GM21717 (cell line): ENCODE data around the gene XCR1.
"Not testable (repeated sequence)": the region's sequence is repeated elsewhere in the genome, so short reads cannot be mapped to it uniquely, and the experiment has no call there.

Source experiments
- ATAC-seq: cut with Tn5 transposase; IDR thresholded peaks from one replicate; pipeline ENCODE4 v1.9.1; 2021; ENCODE audit warnings: mild to moderate bottlenecking, moderate library complexity; ENCODE audit not compliant: unreplicated experiment

Gene XCR1, protein sequence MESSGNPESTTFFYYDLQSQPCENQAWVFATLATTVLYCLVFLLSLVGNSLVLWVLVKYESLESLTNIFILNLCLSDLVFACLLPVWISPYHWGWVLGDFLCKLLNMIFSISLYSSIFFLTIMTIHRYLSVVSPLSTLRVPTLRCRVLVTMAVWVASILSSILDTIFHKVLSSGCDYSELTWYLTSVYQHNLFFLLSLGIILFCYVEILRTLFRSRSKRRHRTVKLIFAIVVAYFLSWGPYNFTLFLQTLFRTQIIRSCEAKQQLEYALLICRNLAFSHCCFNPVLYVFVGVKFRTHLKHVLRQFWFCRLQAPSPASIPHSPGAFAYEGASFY

DNA sequence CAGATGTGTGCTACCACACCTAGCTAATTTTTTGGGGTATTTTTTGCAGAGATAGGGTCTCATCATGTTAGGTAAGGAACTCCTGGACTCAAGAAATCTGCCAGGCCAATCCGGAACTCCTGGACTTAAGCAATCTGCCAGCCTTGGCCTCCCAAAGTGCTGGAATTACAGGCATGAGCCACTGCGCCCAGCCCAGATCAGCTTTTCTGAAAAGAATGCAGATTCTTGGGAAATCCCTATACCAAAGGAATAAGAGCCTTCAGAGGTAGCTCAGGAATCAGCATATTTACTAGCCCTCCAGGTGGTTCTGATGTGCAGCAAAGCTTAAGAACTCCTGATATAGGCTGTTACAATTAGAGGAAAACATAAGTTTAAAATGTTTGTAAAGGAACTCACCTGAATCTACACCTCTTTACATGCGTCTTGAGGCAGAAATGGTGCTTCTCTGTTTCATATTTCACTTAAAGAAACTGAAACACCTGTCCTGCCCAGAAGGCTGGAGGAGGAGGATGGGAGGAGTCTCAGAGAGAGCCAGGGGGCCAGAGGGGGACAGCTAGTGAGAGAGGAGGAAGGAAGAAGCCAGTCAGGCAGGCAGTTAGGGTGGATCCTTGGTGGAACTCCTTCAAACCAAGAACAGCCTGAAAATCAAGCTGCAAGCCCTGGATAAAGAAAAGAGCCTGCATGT lies at the start of gene XCR1:
Gene XCR1, minus strand, starts transcription at position 463 of the 685 bp plus-strand sequence. CDS start 5,536 bp downstream, outside the sequence.
- no peak for ATAC-seq

DNA sequence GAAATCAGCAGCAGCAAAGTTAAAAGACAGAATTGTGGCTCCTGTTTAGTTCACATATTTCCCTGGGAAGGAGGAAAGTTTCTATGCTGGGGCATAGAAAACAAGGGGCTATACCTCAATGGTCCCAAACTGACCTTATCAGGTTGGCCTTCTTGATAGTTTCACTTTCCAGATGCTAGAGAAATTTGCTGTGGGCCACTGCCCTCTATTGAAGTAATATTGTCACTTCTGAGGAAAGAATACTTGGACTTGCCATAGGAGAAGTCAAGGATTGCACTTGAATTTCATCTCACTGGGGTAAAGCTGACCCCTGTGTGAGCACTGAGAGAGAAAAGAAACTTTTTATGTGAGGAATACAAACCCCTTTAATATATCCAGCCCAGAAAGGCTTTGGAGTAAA lies 49.3 kb upstream of the XCR1 start:
- no peak for ATAC-seq

DNA sequence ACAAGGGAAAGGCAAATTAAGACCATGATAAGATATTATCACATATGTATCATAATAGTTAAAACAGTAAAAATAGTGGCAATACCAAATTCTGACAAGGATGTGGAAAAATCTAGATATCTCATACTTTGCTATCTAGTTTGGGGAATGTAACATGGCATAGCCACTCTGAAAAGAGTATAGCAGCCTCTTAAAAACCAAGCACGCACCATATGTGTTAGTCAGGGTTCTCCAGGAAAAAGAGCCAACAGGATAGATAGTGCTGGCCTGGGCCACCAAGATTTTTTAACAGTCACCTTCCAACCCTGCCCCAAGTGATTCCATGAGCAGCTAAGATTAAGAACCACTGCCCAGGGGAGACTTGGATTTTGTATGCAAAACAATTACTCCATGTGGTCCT lies 48.5 kb upstream of the XCR1 start:
- no peak for ATAC-seq

DNA sequence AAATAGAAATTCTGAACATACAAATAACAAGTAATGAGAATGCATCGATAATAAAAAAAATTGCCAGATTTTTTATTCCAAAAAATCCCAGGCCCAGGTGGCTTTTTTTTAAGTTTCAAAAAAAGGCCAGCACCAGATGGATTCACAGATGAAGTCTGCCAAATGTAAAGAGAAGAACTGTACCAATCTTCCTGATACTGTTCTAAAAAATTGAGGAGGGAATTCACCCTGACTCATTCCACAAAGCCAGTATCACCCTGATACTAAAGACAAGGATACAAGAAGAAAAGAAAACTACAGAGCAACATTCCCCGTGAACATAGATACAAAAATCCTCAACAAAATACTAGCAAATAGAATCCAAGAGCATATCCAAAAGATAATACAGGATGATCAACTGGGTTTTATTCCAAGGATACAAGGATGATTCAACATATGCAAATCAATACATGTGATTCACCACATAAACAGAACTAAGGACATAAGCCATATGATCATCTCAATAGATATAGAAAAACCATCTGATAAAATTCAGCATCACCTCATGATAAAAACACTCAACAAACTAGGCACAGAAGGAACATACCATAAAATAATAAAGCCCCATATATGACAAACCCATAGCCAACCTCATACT lies 44.1 kb upstream of the XCR1 start:
- no peak for ATAC-seq

DNA sequence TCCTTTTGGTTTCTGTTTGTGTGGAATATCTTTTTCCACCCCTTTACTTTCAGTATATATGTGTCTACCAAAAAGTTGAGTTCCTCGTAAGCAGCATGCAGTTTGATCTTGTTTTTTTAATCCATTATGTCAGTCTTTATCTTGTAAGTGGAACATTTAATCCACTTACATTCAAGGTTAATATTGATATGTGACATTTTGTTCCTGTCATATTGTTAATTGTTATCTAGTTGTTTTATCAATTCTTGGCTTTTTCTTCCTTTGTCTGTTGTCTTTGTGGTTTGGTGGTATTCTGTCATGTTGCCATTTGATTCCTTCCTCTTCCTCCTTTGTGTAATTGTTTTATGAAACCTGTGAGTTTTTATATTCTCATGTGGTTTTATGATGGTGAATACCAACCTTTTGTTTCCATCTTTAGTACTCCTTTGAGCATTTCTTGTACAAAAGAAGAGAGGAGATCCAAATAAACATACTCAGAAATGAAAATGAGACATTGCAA lies 43.4 kb upstream of the XCR1 start:
- no peak for ATAC-seq

DNA sequence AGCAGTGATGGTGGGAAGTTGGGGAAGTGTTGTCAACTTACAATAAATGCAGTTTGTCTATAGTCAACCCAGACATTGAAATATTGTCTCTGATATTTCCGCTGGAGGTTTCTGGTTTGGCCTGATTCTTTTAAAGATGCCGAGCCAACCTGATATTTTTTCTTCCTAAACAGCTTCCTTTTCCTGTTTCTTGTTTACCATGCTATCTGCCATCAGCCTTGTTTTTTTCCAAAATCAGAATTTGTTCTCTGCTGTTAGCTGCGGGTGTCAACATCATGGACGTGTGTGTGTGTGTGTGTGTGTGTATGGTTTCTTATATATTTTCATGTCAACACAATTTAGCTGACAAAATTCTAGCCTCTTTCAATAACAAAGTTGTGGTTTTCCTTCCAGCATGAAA lies 41.2 kb upstream of the XCR1 start:
- ATAC-seq, result no peak

DNA sequence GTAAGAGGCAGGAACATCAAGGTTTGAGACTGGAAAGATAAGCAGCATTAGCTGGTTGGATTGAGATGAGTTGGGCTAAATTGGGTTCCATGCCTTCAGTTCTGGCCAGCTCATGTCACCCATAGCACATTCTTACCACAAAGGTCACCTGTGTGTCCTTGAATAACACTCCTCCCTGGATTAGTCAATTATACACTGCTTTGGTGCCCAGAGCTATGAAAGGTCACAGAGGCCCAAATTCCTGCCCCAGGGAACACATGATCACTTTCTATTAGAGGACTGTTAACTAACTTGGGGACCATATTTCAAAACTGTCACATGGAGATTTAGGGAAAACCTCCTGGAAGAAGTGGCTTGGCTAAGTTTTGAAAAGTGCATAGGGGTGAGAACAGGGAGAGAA lies 40.1 kb upstream of the XCR1 start:
- no peak for ATAC-seq

DNA sequence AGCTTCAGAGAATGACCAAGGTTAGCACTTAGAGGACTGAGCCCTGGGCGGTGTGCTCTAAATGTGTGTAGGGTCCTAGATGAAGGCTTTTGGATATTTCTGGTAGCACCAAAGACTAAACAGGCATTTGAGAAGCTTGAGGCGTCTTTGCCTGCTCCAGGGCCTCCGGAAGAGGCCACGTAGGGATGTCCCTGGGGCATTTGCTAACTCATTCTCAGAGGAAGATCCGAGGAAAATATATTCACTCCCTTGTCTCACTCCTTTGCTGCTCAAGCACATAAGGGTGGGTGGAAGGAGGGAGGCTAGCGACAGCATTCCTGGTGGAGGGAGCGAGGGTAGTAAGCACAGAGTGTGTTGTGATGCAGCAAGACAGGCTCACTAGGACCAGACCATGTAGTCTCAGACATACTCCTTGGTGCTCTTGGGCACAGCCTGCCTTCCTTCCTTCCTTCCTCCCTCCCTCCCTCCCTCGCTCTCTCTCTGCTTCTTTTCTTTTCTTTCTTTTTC lies 38.5 kb upstream of the XCR1 start:
- no peak for ATAC-seq

DNA sequence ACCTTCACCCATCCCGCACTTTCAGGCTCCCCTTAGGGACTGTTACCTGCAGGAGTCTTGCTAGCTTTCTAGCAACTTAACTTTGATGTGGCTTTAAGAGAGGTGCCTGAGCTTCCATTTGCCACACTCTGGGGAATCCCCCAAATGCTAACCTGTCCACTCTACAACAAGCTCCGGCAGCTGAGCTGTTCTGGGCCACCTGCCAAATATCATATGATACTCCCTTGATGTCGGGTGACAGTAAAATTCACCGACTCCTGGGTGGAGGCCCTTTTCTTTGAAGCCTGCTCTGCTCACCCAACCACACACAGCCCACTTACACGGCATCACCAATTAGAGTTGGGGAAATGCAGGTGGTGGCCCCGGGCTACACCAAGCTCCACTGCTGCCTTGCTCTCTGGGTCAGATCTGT lies 38.0 kb upstream of the XCR1 start:
- no peak for ATAC-seq

DNA sequence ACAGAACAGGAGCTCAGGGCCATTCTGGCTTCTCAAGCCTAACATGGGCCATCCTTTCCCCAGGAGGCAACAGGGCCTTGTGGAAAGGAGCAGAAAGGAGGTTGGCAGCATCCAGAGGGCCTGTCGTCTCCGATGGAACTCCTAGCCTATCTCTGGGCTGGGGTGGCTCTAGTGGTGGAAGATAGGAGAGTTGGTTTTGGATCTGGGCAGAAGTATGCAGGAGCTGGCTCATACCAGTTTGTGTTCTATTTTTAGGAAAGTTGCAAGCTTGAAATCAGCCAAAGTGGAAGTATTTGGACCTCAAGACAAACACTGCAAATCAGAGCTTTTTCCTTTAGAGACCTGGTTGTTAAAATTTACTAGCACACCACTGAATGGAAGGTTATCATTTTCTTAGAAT lies 35.4 kb upstream of the XCR1 start:
- no peak for ATAC-seq

DNA sequence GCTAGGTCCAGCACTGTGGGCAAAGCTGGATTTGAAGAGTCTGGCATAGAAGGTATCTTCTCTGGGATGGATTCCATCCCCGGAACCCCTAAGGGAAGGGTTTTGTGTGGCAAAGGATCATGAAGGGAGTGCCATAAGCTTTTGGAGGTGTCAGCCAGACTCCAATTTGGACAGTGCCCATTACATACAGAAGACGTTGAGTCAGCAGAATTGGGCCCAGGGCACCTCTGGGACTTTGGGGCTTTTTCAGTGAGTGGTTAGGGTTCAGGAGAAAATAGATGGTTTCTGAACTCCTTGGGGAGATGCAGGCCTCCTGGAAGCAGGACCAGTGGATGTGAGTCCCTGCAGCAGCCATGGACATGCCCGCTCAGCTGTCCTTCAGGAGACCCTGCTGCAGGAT lies 34.6 kb upstream of the XCR1 start:
- no peak for ATAC-seq

DNA sequence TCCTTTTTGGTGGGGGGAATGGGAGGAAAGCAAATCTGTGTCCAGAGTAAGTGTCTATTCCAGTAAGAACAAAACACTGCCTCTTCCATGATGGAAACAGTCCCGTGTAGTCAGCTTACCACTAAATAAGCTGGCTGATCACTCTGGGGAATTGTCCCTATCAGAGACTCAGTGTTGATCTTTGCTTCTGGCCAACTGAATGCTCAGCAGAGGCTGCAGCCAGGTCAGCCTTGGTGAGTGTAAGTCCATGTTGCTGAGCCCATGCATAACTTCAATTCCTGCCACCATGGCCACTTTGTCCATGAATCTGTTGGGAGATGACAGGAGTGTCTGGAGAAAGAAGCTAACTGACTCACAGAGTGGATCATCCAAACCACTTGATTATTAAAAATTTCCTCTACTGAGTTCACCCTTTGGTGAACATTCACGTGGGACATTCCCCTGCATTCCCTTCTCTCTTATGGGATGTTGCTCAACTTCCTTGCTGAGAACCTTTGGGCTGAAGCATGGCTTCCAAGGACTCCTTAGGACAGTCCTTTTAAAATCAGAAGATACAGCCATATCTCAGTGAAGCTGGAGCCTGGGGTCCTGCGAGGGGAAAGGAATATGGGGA lies 33.9 kb upstream of the XCR1 start:
- ATAC-seq, result no peak

DNA sequence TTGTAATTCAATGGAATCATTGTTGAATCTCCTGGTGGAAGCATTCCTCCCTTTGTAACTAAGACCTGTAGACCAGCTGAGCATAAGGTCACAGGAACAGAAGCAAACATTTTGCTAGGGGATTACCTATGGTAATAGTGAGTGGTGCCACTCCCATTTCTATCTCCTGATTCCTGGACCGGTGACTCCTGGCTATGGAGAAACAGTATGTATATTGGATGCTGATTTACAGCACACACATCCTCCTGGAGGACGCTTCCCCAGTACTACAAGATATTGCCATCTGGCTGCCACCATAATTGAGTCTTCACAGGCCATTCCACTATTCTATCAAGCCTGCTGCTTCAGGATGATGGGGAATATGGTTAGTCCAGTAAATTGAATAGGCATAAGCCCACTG lies 33.3 kb upstream of the XCR1 start:
- no peak for ATAC-seq

DNA sequence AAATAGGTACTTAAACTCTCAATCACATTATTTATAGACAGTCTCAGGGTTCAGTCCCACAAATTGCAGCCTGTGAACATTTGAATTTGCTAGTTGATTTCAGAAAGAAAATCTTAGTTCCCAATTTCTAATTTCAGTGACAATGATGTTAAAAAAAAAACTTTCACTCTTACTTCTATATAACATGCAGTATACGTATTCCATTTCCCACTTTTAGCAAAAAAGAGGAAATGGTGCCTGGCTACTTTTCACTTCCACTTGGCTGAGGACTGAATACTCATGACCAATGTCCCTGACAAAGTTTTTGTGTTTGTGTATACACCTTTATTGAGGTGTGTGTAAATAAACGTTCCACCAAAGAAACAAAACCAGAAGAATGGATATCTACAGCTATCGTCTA lies 32.1 kb upstream of the XCR1 start:
- no peak for ATAC-seq

DNA sequence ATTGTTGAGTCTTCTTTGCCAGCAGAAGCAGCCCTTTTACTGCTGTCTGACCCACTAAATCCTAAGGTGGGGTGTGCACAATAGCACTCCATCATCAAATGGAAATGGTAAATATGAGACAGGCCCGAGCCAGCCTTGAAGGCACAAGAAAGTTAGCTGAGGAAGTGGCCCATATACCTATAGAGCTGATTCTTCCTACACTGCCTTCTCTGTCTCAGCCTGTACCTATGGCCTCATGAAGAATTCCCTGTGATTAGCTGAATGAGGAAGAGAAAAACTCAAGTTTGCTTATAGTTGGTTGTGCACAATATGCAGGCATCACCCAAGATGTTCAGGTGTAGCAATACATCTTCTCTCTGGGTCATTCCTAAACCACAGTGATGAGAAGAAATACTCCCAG lies 31.7 kb upstream of the XCR1 start:
- ATAC-seq, result no peak

DNA sequence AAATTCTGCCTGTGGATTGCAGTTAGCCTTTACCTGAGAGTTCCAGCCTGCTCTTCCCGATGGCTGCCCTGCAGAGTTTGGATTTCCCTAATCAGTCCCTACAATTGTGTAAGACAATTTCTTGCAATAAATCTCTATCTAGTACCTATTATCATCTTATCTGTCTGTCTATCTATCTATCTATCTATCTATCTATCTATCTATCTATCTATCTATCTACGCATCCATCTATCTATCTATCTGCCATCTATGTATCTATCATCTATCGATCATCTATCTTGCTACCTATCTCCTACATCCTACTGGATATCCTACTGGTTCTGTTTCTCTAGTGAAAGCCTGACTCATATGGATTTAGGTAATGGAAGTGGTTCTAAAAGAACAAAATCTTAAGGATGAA lies 30.4 kb upstream of the XCR1 start:
- ATAC-seq, result no peak

DNA sequence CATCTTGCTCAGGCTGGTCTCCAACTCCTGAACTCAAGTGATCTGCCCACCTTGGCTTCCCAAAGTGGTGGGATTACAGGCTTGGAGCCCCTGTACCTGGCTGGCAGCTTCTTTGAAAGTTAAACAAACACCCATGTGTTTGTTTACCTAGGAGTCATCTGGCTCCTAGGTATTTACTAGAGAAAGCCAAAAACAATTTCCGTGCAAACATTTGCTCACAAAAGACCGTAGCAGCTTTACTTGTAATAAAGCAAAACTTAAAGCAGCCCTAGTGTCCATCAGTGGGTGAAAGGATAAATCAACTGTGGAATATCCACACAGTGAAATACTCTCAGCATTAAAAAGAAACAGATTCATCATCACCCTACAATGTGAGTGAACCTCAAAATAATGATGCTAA lies 29.4 kb upstream of the XCR1 start:
- ATAC-seq, result no peak

DNA sequence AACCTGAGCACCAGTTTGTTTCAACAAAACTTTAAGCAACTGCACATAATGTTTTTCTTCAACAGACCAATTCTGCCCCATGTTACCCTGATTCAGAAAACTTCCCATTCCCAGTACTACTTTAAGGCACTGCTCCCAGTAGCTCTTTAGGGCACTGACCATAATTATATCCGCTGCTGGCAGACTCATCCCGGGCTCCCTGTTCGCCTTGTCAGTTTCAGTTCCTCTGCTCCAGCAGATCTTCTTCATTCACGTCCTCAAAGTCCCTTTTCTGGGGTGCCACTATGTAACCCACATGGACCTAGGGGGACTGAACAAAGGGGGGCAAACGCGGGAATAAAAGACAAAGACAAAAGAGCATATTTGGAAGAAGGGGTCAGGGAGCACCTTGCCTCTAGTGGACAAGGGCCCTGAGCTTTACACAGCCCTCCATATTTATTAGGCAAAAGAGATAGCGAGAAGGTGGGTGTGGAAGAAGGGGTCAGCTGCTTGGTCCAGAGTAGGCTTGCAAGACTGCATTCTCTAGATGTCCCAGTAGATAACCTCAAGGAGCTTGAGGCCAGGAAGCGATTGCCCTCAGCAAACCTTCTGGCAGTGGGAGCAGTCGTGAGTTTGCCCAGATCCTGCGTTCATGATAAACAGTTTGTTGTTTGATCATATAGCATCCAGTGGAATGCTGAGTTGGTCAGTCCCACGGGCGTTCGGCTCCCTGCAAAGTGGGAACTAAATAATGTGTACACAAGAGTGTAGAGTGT lies 26.7 kb upstream of the XCR1 start:
- not testable (repeated sequence) for ATAC-seq

DNA sequence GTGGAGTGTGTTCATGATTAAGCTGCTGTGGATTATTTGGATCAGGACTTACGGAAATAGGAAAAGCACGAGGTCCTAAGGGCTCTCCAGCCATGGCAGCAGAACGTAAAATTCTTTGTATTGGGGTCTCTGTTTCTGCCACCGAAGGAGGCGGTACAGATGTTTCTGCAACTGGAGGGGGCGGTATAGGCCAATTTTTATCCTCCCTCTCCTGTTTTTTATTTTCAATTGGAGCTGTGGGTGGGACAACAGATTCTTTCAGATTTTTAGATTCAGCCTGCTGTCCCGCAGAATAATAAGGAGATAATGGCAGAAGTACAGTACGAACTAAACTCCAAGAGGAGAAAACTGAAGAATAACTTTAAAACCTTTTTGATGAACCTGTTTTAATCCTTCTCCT lies 26.0 kb upstream of the XCR1 start:
- not testable (repeated sequence) for ATAC-seq

DNA sequence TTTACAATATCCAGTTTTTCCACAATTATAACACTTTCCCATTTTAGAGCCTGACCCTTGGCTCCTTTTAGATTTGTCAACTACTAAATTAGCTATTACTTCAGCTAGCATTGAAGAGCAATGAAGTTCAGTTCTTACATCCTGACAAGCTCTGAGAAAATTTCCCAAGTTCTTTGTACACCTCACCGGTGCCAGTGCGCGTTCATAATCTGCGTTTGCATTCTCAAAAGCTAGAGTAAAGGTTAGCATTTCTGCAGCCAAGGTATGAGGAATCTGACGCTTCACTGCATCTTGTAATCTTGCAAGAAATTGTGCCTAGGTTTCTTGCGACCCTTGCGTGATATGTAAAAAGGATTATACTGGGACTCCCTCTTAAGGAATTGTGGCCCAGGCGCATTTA lies 25.2 kb upstream of the XCR1 start:
- ATAC-seq, result no peak

DNA sequence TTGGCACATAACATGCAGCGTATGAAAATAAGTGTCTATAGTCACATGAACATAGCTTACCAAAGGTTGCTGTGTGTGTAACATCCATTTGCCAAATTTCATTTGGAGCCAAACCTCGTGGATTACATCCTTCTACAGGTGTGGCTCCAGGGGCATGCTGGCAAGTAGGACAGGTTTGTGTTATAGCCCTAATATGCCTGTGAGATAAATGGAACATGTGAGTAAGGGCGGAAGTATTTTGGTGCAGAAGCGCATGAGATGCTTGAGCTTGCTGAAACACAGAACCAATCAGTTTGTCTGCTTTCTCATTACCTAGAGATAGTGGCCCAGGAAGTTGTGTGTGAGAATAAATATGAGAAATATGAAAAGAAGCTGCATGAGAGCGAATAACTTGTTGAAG lies 21.8 kb upstream of the XCR1 start:
- ATAC-seq, result no peak
